Stimulated activated CD8-positive, alpha-beta memory T cell treated with anti-CD3 and anti-CD28 coated beads, Interleukin-7, amount 100 ng/mL, for 48 hours (primary cell): Measurements from ENCODE around the gene TMPRSS5.

Source experiments
- DNase-seq, 2 donors: peaks; one replicate each; pipeline ENCODE4 v3.0.0-alpha.2; 2020; ENCODE audit warnings: low read depth in 1 of 2; ENCODE audit errors: extremely low read depth in 1 of 2

The TMPRSS5 gene

GRCh38 chr11:113670149-113670830 is 35.8 kb downstream of the TMPRSS5 start:
- DNase-seq, result no peak

- DNase-seq, result no peak
Observed at GRCh38 chr11:113668255-113668654, 37.9 kb downstream of the TMPRSS5 start.

- DNase-seq, result no peak
Observed at GRCh38 chr11:113667801-113668200, 38.3 kb downstream of the TMPRSS5 start.

- no peak for DNase-seq
Observed at GRCh38 chr11:113666584-113666983, 39.5 kb downstream of the TMPRSS5 start.

- no peak for DNase-seq
Observed at GRCh38 chr11:113664981-113665710, 41.0 kb downstream of the TMPRSS5 start.

GRCh38 chr11:113664069-113664980 is 41.8 kb downstream of the TMPRSS5 start:
- DNase-seq, result no peak

- DNase-seq, result no peak
Observed at GRCh38 chr11:113663567-113663966, 42.5 kb downstream of the TMPRSS5 start.

- DNase-seq, result no peak
Observed at GRCh38 chr11:113655771-113656170, 50.3 kb downstream of the TMPRSS5 start.

GRCh38 chr11:113651023-113651422 is 55.1 kb downstream of the TMPRSS5 start:
- DNase-seq, result no peak

- no peak for DNase-seq
Observed at GRCh38 chr11:113649311-113649710, 56.8 kb downstream of the TMPRSS5 start.

GRCh38 chr11:113647856-113648255 is 58.3 kb downstream of the TMPRSS5 start:
- no peak for DNase-seq

GRCh38 chr11:113647108-113647507 is 59.0 kb downstream of the TMPRSS5 start:
- no peak for DNase-seq

- DNase-seq, result no peak
Observed at GRCh38 chr11:113645593-113646349, 60.3 kb downstream of the TMPRSS5 start.

- no peak for DNase-seq
Observed at GRCh38 chr11:113644605-113645004, 61.5 kb downstream of the TMPRSS5 start.

- DNase-seq, result no peak
Observed at GRCh38 chr11:113643701-113644100, 62.4 kb downstream of the TMPRSS5 start.

GRCh38 chr11:113643006-113643585 is 63.0 kb downstream of the TMPRSS5 start:
- DNase-seq, result no peak

GRCh38 chr11:113642090-113642489 is 64.0 kb downstream of the TMPRSS5 start:
- no peak for DNase-seq

- DNase-seq, result no peak
Observed at GRCh38 chr11:113638376-113638775, 67.7 kb downstream of the TMPRSS5 start.

GRCh38 chr11:113637636-113638035 is 68.5 kb downstream of the TMPRSS5 start:
- no peak for DNase-seq
